PFSK-1 (cell line): ENCODE results near the gene GSN.

Experiments used
- FOXP2 ChIP-seq: optimal IDR thresholded peaks from 2 replicates; pipeline ENCODE3; 2011; ENCODE audit warnings: borderline replicate concordance, control low read depth, inconsistent platforms; ENCODE audit not compliant: insufficient read depth; ENCODE audit errors: extremely low read length, extremely low read depth
- POLR2AphosphoS5 ChIP-seq: IDR thresholded peaks from 2 replicates; pipeline ENCODE4 v1.6.1; 2012; ENCODE audit warnings: low read depth, mild to moderate bottlenecking, control low read depth, low read length, moderate library complexity
- REST ChIP-seq, 2 experiments: IDR thresholded peaks; 2 replicates each; pipeline versions ENCODE4 v1.6.1 to v1.8.0; 2011 to 2012; ENCODE audit warnings: low read depth in 2 of 2, low read length in 2 of 2, control low read depth in 1 of 2, inconsistent platforms in 1 of 2, mild to moderate bottlenecking in 1 of 2, moderate library complexity in 1 of 2; ENCODE audit not compliant: insufficient read depth in 1 of 2
- SIN3A ChIP-seq: IDR thresholded peaks from 2 replicates; pipeline ENCODE4 v1.6.1; 2012; ENCODE audit warnings: mild to moderate bottlenecking, low read length, moderate library complexity, borderline replicate concordance; ENCODE audit not compliant: insufficient read depth
- TAF1 ChIP-seq: IDR thresholded peaks from 2 replicates; pipeline ENCODE4 v1.6.1; 2012; ENCODE audit warnings: low read length, control low read depth, borderline replicate concordance; ENCODE audit not compliant: insufficient read depth

GSN gene

GRCh38 chr9:121268851-121269641, 1.1 kb downstream of the GSN start:
- TF ChIP-seq POLR2AphosphoS5 (no peak), SIN3A (no peak), TAF1 (no peak), FOXP2 (no peak), REST (IDR thresholded peaks at IDR 0.05; ENCODE audit: insufficient read depth in 1 of 2, low read depth in 2 of 2, low read length in 2 of 2) (no peak)

- TF ChIP-seq TAF1 (no peak), POLR2AphosphoS5 (no peak), REST (IDR thresholded peaks at IDR 0.05; ENCODE audit: insufficient read depth in 1 of 2, low read depth in 2 of 2, low read length in 2 of 2) (no peak), SIN3A (no peak), FOXP2 (no peak)
These were observed 1.8 kb downstream of the GSN start for GRCh38 chr9:121269642-121270254.

- no peak for TF ChIP-seq FOXP2
- no peak for TF ChIP-seq REST (IDR thresholded peaks at IDR 0.05; ENCODE audit: insufficient read depth in 1 of 2, low read depth in 2 of 2, low read length in 2 of 2)
- no peak for TF ChIP-seq SIN3A
- no peak for TF ChIP-seq POLR2AphosphoS5
- TF ChIP-seq TAF1, result no peak
These were observed 3.7 kb downstream of the GSN start for GRCh38 chr9:121271368-121272341.

- TF ChIP-seq TAF1, result no peak
- no peak for TF ChIP-seq POLR2AphosphoS5
- TF ChIP-seq REST (IDR thresholded peaks at IDR 0.05; ENCODE audit: insufficient read depth in 1 of 2, low read depth in 2 of 2, low read length in 2 of 2), result no peak
- no peak for TF ChIP-seq SIN3A
These were observed 4.5 kb downstream of the GSN start for GRCh38 chr9:121272401-121272948.
